Measurements from ENCODE around the gene FANCI. TPM values are rescaled to one million over a fixed set of nuclear protein-coding genes. Genes with fewer than 3 reads are reported as not detected.

The FANCI gene
- total RNA-seq, 1 donor from 2014 or later = 4.1 TPM

GRCh38 chr15:89345248-89345647 lies 101.5 kb downstream of the FANCI start:
- no peak for TF ChIP-seq CTCF (IDR thresholded peaks at IDR 0.05)
- intact Hi-C loops (cut with DNase I) = no loop called here
- no peak for DNase-seq
- H3K27ac ChIP-seq = no peak overlapping the region
- H3K27me3 ChIP-seq = peaks cover 5% of the 10 kb centered on the region
- H3K4me3 ChIP-seq = no peak overlapping the region
- H3K9me3 ChIP-seq = no peaks in the 10 kb centered on the region
- no peaks in the 10 kb centered on the region for H3K4me1 ChIP-seq
- ATAC-seq = no peak
- H3K36me3 ChIP-seq = no peaks in the 10 kb centered on the region

- Histone ChIP-seq H3K4me3 (no peak overlapping the region), H3K27ac (no peak overlapping the region)
Measured at GRCh38 chr15:89346516-89347231, 102.9 kb downstream of the FANCI start.

GRCh38 chr15:89349206-89349558 lies 105.4 kb downstream of the FANCI start:
- DNase-seq = no peak
- no peak for TF ChIP-seq CTCF (IDR thresholded peaks at IDR 0.05)

More at GRCh38 chr15:89346516-89347231, 102.9 kb downstream of the FANCI start:
- no peak for TF ChIP-seq CTCF (IDR thresholded peaks at IDR 0.05)
- ATAC-seq = peak; percentile 10
- H3K4me1 ChIP-seq = no peaks in the 10 kb centered on the region
- peaks cover 5% of the 10 kb centered on the region for H3K27me3 ChIP-seq
- no peaks in the 10 kb centered on the region for H3K9me3 ChIP-seq
- intact Hi-C loops (cut with DNase I) = no loop called here
- DNase-seq = no peak
- no peaks in the 10 kb centered on the region for H3K36me3 ChIP-seq

GRCh38 chr15:89352476-89352875 lies 108.7 kb downstream of the FANCI start:
- H3K4me1 ChIP-seq = no peaks in the 10 kb centered on the region
- no peaks in the 10 kb centered on the region for H3K9me3 ChIP-seq
- no peaks in the 10 kb centered on the region for H3K36me3 ChIP-seq
- DNase-seq (no peak), ATAC-seq (no peak)
- intact Hi-C loops (cut with DNase I) = no loop called here
- no peak for TF ChIP-seq CTCF (IDR thresholded peaks at IDR 0.05)
- H3K27me3 ChIP-seq = peaks cover 37% of the 10 kb centered on the region
- H3K27ac ChIP-seq = no peak overlapping the region
- no peak overlapping the region for H3K4me3 ChIP-seq

More at GRCh38 chr15:89349206-89349558, 105.4 kb downstream of the FANCI start:
- no peaks in the 10 kb centered on the region for H3K9me3 ChIP-seq
- H3K27ac ChIP-seq = no peak overlapping the region
- H3K4me3 ChIP-seq = no peak overlapping the region
- intact Hi-C loops (cut with DNase I) = no loop called here
- no peak for ATAC-seq
- H3K36me3 ChIP-seq = no peaks in the 10 kb centered on the region
- H3K27me3 ChIP-seq = peaks cover 13% of the 10 kb centered on the region
- H3K4me1 ChIP-seq = no peaks in the 10 kb centered on the region

GRCh38 chr15:89353991-89354390 lies 110.2 kb downstream of the FANCI start:
- Histone ChIP-seq H3K4me3 (no peak overlapping the region), H3K27me3 (peaks cover 50% of the 10 kb centered on the region), H3K36me3 (no peaks in the 10 kb centered on the region), H3K27ac (no peak overlapping the region), H3K9me3 (no peaks in the 10 kb centered on the region), H3K4me1 (peaks cover 2% of the 10 kb centered on the region)
- no peak for DNase-seq
- intact Hi-C loops (cut with DNase I) = no loop called here
- ATAC-seq = no peak
- no peak for TF ChIP-seq CTCF (IDR thresholded peaks at IDR 0.05)
